Endothelial cell of hepatic sinusoid (primary cell): Measurements from ENCODE around the gene LAG3.
"Not testable (repeated sequence)": the region's sequence is repeated elsewhere in the genome, so short reads cannot be mapped to it uniquely, and the experiment has no call there.

Source experiments
- in situ Hi-C: cut with HindIII; loops from 2 replicates; pipeline ENCODE4 v1.10.0; 2017; ENCODE audit warnings: low sequenced_read_pairs

The LAG3 gene

GRCh38 chr12:6772331-6772695 lies at the start of gene LAG3:
Gene LAG3, plus strand, starts transcription at chr12:6772520. Its CDS starts 333 bp downstream, at chr12:6772853.
- in situ Hi-C loops = no loop called here

GRCh38 chr12:6722863-6723262 lies 49.5 kb upstream of the LAG3 start:
- in situ Hi-C loops = no loop called here

- in situ Hi-C loops = no loop called here
These were observed 48.5 kb upstream of the LAG3 start, which contains the start of gene COPS7A for GRCh38 chr12:6723607-6724408. Gene COPS7A, plus strand, starts transcription at chr12:6724046. Its CDS starts 611 bp downstream, at chr12:6724657.

GRCh38 chr12:6724409-6724797 lies 47.9 kb upstream of the LAG3 start:
- in situ Hi-C loops = no loop called here

- in situ Hi-C loops = loop anchor here (5.0 kb wide), 1 partner anchor 33 kb away; no protein-coding TSS in a partner anchor
These were observed 47.0 kb upstream of the LAG3 start for GRCh38 chr12:6725350-6725749.

GRCh38 chr12:6729186-6729585 lies 43.1 kb upstream of the LAG3 start:
- in situ Hi-C loops = loop anchor here (5.0 kb wide), 1 partner anchor 37 kb away; no protein-coding TSS in a partner anchor

GRCh38 chr12:6730169-6730568 lies 42.2 kb upstream of the LAG3 start:
- in situ Hi-C loops = loop anchor here (5.0 kb wide), 1 partner anchor 67 kb away; no protein-coding TSS in a partner anchor

- in situ Hi-C loops = loop anchor here (5.0 kb wide), 1 partner anchor 63 kb away; no protein-coding TSS in a partner anchor
These were observed 37.6 kb upstream of the LAG3 start for GRCh38 chr12:6734506-6735387.

- in situ Hi-C loops = no loop called here
These were observed 36.7 kb upstream of the LAG3 start for GRCh38 chr12:6735448-6736191.

GRCh38 chr12:6736754-6737153 lies 35.6 kb upstream of the LAG3 start:
- in situ Hi-C loops = no loop called here

GRCh38 chr12:6742080-6742479 lies 30.2 kb upstream of the LAG3 start:
- in situ Hi-C loops = not testable (repeated sequence)

- in situ Hi-C loops = no loop called here
These were observed 29.5 kb upstream of the LAG3 start for GRCh38 chr12:6742834-6743233.

GRCh38 chr12:6743300-6743699 lies 29.0 kb upstream of the LAG3 start:
- in situ Hi-C loops = not testable (repeated sequence)

- in situ Hi-C loops = no loop called here
These were observed 26.4 kb upstream of the LAG3 start for GRCh38 chr12:6745741-6746525.

GRCh38 chr12:6747216-6747615 lies 25.1 kb upstream of the LAG3 start:
- in situ Hi-C loops = no loop called here

GRCh38 chr12:6748761-6749160 lies 23.6 kb upstream of the LAG3 start:
- in situ Hi-C loops = no loop called here

GRCh38 chr12:6750506-6750905 lies 21.8 kb upstream of the LAG3 start:
- in situ Hi-C loops = no loop called here

- in situ Hi-C loops = no loop called here
These were observed 20.6 kb upstream of the LAG3 start for GRCh38 chr12:6751767-6752166.

- in situ Hi-C loops = no loop called here
These were observed 20.0 kb upstream of the LAG3 start for GRCh38 chr12:6752167-6752920.
